Inflammatory macrophage treated with lipopolysaccharide for 1 hour (primary cell): Measurements from ENCODE around the gene SERPINH1.

Experiments
- DNase-seq, 2 donors: peaks; one replicate each; pipeline ENCODE4 v3.0.0-alpha.2; 2020 to 2022

SERPINH1 gene

GRCh38 chr11:75602951-75603350 is 40.9 kb downstream of the SERPINH1 start:
- no peak for DNase-seq

- DNase-seq, result peak in 1 of 2 donors; percentile 6
These were observed 42.0 kb downstream of the SERPINH1 start for GRCh38 chr11:75603791-75604736.

DNA sequence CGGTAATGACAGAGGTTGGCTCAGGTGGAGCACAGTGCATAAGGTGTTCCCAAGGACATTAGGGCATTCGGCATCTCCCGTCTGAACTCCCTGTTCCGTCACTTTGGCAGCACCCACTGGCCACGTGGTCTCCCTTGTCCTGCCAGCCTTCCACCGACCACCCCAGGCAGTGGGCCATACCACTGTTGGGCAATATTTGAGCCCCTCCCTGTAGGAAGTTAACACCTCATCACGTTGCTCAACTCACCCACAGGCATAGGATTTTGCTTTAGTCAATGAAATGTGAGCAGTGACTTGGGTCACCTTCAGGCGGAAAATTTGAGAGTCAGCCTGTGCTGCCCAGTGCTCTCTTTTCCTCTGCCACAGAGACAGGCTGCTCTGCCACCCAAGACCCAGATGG is 44.0 kb downstream of the SERPINH1 start:
- DNase-seq, result no peak

DNA sequence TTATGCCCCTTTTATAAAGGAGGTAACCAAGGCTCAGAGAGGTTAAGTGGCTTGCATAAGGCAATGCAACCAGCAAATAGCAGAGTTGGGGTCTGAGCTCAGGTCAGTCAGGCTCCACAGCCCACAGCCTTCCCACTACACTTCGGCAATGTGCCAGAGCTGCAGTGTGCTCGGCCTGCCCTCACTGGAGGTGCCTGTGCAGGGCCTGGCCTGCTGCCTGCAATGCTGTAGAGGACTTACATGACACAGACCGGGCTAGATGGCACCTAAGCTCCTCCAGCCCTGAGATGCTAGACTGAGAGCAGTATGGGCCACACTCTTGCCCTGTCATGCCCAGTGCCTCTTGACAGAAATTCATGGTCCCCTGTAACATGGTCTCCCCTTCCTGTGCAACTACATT is 49.8 kb downstream of the SERPINH1 start:
- no peak for DNase-seq

DNA sequence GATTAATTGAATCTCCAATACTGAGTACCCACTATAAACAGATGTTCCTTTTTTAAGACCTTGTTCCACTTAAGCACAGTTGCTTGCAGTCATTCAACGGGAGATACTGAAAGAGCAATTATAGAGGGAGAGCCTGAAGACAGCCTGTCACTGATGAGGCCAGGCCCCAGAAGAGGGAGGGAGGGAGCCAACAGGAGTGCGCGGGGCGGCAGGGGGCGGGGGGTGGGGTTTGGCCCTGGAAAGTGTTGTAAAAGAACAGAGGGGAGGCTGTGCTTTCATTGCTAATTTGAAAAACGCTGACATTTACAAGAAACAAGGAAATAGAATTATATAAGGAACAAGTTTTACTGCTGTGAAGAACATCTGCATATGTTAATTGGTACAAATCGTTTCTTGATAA is 53.7 kb downstream of the SERPINH1 start:
- no peak for DNase-seq

GRCh38 chr11:75616281-75616680 is 54.2 kb downstream of the SERPINH1 start:
- DNase-seq, result no peak
